Measurements from ENCODE around the gene IGSF6. TPM values are rescaled to one million over a fixed set of nuclear protein-coding genes. Genes with fewer than 3 reads are reported as not detected.
A peak's percentile ranks its signal among the peaks of the same experiment; 100 is the strongest.

IGSF6 gene
- total RNA-seq, 1 experiment from 2014 or later = not detected

DNA sequence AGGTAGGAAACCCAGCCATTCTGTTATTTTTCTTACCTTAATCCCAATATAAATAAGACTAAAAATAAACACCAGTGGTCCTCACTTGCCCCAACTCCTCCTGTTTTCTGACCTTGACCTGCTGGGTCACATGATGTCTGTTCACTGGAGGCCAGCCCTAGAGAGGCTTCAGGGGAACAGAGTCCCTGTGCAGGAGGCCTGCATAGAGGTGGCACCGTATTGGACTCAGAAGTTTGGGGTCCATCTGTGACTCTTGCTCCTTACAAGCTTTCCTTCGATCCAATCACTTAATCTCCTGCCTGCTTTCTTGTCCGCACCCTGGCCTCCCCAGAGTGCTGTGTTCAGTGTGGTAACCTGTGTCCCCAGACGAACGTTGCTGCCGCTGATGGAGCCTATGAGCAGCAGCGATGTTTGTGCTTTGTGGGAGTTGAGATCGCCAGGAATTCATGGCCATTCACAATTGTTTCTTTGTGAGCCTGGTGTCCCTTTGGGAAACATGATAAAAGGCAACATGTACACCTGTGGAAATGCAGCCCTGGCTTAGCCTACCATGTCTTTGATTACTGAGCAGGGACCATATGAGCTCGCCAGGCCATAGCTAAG, 4.7 kb downstream of the IGSF6 start:
- H3K4me3 Mint-ChIP-seq = no peak overlapping the region
- no peak overlapping the region for H3K23ac ChIP-seq (ENCODE audit: insufficient read length, low read depth, low read length)
- no peak overlapping the region for H3K9ac ChIP-seq (ENCODE audit: extremely low read depth, insufficient read length, low read length)
- no peak overlapping the region for H2AFZ ChIP-seq (ENCODE audit: low read length)
- H2AK5ac ChIP-seq (ENCODE audit: insufficient read length, low read length) = no peak overlapping the region
- no peaks in the 10 kb centered on the region for H3K79me1 ChIP-seq (ENCODE audit: insufficient read depth, low read depth, low read length, poor library complexity, severe bottlenecking)
- no peaks in the 10 kb centered on the region for H3K9me3 Mint-ChIP-seq
- no peak overlapping the region for H4K91ac ChIP-seq (ENCODE audit: insufficient read length, low read depth, low read length)
- H3K14ac ChIP-seq (ENCODE audit: insufficient read depth, low read length) = no peak overlapping the region
- H3K18ac ChIP-seq (ENCODE audit: insufficient read length, low read depth, low read length) = no peak overlapping the region
- no peaks in the 10 kb centered on the region for H3K23me2 ChIP-seq (ENCODE audit: insufficient read length, low read depth, low read length, poor library complexity, severe bottlenecking)
- no peaks in the 10 kb centered on the region for H4K20me1 ChIP-seq (ENCODE audit: control insufficient read depth, insufficient read depth, insufficient read length)
- H3K4me2 ChIP-seq (ENCODE audit: insufficient read depth, insufficient read length, low read length) = no peak overlapping the region
- H2BK120ac ChIP-seq (ENCODE audit: low read depth, low read length, poor library complexity, severe bottlenecking) = no peak overlapping the region
- H3K27me3 Mint-ChIP-seq (ENCODE audit: low read depth) = no peaks in the 10 kb centered on the region
- TF ChIP-seq CTCF (conservative IDR thresholded peaks at IDR 0.05) = no peak
- H4K5ac ChIP-seq (ENCODE audit: insufficient read length, low read depth, low read length) = no peak overlapping the region
- no peaks in the 10 kb centered on the region; a peak in 1 of 7 replicates for H3K36me3 Mint-ChIP-seq (ENCODE audit: insufficient read depth in 1 of 3, low read depth in 3 of 3)
- no peak overlapping the region for H2BK12ac ChIP-seq (ENCODE audit: insufficient read length, low read depth, low read length)
- H2BK5ac ChIP-seq (ENCODE audit: insufficient read length, low read length) = no peak overlapping the region
- no peak overlapping the region for H3T11ph ChIP-seq (ENCODE audit: low read length)
- H3K56ac ChIP-seq (ENCODE audit: insufficient read length, low read depth, low read length) = no peak overlapping the region
- no peak overlapping the region for H3K27ac ChIP-seq (ENCODE audit: insufficient read length, low read depth, low read length)
- no peaks in the 10 kb centered on the region for H3K27me3 ChIP-seq (ENCODE audit: insufficient read depth, low read length)
- no peak for DNase-seq
- no CpG with 5 or more reads among the region's 9 CpGs for WGBS (ENCODE audit: extremely low coverage, insufficient read length, low lambda C conversion rate)
- peaks cover 1% of the 10 kb centered on the region; the same call in 1 of the 2 replicates for H3K79me2 ChIP-seq (ENCODE audit: insufficient read depth, low read length)
- no peak overlapping the region for H4K8ac ChIP-seq (replicated peaks; ENCODE audit: insufficient read length, low read depth, low read length)
- no peak overlapping the region for H2BK20ac ChIP-seq (ENCODE audit: low read depth, low read length, poor library complexity, severe bottlenecking)
- H3K27ac Mint-ChIP-seq = peak overlapping the region in 2 of 3 experiments; percentile 85 to 88; a peak in 2 of 7 replicates
- no peak overlapping the region for H2BK15ac ChIP-seq (ENCODE audit: low read depth, low read length)
- no peak overlapping the region for H3K4ac ChIP-seq (ENCODE audit: low read depth, low read length)
- H3K4me1 Mint-ChIP-seq = no peaks in the 10 kb centered on the region; a peak in 1 of 4 replicates
- H3K4me1 ChIP-seq (ENCODE audit: insufficient read depth, low read length) = no peaks in the 10 kb centered on the region
- H3K9me3 ChIP-seq (ENCODE audit: control insufficient read depth, low read depth, low read length) = no peaks in the 10 kb centered on the region
